SK-N-SH treated with all-trans-retinoic acid at 6 μM for 48 hours (cell line): ENCODE results near the gene SCRT2.

ENCODE experiments used
- ATAC-seq: fragments of 200-7000 bp; cut with Tn5 transposase; 3 replicates; pipeline ENCODE4 v1.9.1; 2020; ENCODE audit warnings: mild to moderate bottlenecking, moderate library complexity
- ARNTL ChIP-seq: fragments of 450-650 bp; formaldehyde crosslinking; IDR thresholded peaks from 2 replicates; pipeline ENCODE4 v1.5.0; 2020; ENCODE audit warnings: low read depth, mild to moderate bottlenecking, moderate library complexity, borderline replicate concordance
- BACH2 ChIP-seq: fragments of 250-450 bp; sonication (Bioruptor Pico); IDR thresholded peaks from 2 replicates; pipeline ENCODE4 v1.9.0; 2021; ENCODE audit warnings: mild to moderate bottlenecking, borderline replicate concordance
- CSDC2 ChIP-seq: fragments of 250-450 bp; sonication (Bioruptor Pico); IDR thresholded peaks from 2 replicates; pipeline ENCODE4 v1.5.0; 2020; ENCODE audit warnings: mild to moderate bottlenecking, moderate library complexity
- CSRNP3 ChIP-seq: fragments of 250-450 bp; sonication (Bioruptor Pico); IDR thresholded peaks from 2 replicates; pipeline ENCODE4 v1.5.1; 2021; ENCODE audit warnings: mild to moderate bottlenecking, moderate library complexity
- ESRRG ChIP-seq: fragments of 250-450 bp; sonication (Bioruptor Pico); IDR thresholded peaks from 2 replicates; pipeline ENCODE4 v1.6.1; 2021; ENCODE audit warnings: mild to moderate bottlenecking
- GLIS3 ChIP-seq: fragments of 250-450 bp; sonication (Bioruptor Pico); IDR thresholded peaks from 2 replicates; pipeline ENCODE4 v1.5.0; 2020; ENCODE audit warnings: mild to moderate bottlenecking, moderate library complexity
- PPARA ChIP-seq: fragments of 250-450 bp; sonication (Bioruptor Pico); IDR thresholded peaks from 2 replicates; pipeline ENCODE4 v1.5.0; 2020; ENCODE audit warnings: mild to moderate bottlenecking, borderline replicate concordance
- RARB ChIP-seq: fragments of 250-450 bp; sonication (Bioruptor Pico); IDR thresholded peaks from 2 replicates; pipeline ENCODE4 v1.8.0; 2021; ENCODE audit warnings: mild to moderate bottlenecking, moderate library complexity
- SNAI2 ChIP-seq: fragments of 250-450 bp; sonication (Bioruptor Pico); IDR thresholded peaks from 2 replicates; pipeline ENCODE4 v1.5.0; 2020; ENCODE audit warnings: mild to moderate bottlenecking, moderate library complexity
- TCF4 ChIP-seq: fragments of 250-450 bp; sonication (Bioruptor Pico); IDR thresholded peaks from 2 replicates; pipeline ENCODE4 v1.8.0; 2021; ENCODE audit warnings: mild to moderate bottlenecking, moderate library complexity, borderline replicate concordance
- TOX ChIP-seq: fragments of 250-450 bp; sonication (Bioruptor Pico); IDR thresholded peaks from 2 replicates; pipeline ENCODE4 v1.8.0; 2021; ENCODE audit warnings: mild to moderate bottlenecking, moderate library complexity, borderline replicate concordance
- TSHZ2 ChIP-seq: fragments of 250-450 bp; sonication (Bioruptor Pico); IDR thresholded peaks from 2 replicates; pipeline ENCODE4 v1.5.0; 2020; ENCODE audit warnings: mild to moderate bottlenecking, moderate library complexity
- ZC3H10 ChIP-seq: fragments of 250-450 bp; sonication (Bioruptor Pico); IDR thresholded peaks from 2 replicates; pipeline ENCODE4 v1.5.1; 2021; ENCODE audit warnings: mild to moderate bottlenecking, moderate library complexity
- ZFP3 ChIP-seq: fragments of 250-450 bp; sonication (Bioruptor Pico); IDR thresholded peaks from 2 replicates; pipeline ENCODE4 v1.5.0; 2020; ENCODE audit warnings: mild to moderate bottlenecking, moderate library complexity
- ZFP30 ChIP-seq: fragments of 450-650 bp; formaldehyde crosslinking; IDR thresholded peaks from 2 replicates; pipeline ENCODE4 v1.5.0; 2022; ENCODE audit warnings: mild to moderate bottlenecking, moderate library complexity
- ZNF565 ChIP-seq: fragments of 450-650 bp; formaldehyde crosslinking; conservative IDR thresholded peaks from 2 replicates; pipeline ENCODE4 v1.5.0; 2020; ENCODE audit warnings: low read depth, mild to moderate bottlenecking, moderate library complexity
- ZNF70 ChIP-seq: fragments of 450-650 bp; formaldehyde crosslinking; IDR thresholded peaks from 2 replicates; pipeline ENCODE4 v1.5.0; 2020; ENCODE audit warnings: mild to moderate bottlenecking, moderate library complexity
- ZNF8 ChIP-seq: fragments of 450-650 bp; formaldehyde crosslinking; IDR thresholded peaks from 2 replicates; pipeline ENCODE4 v1.5.0; 2020; ENCODE audit warnings: mild to moderate bottlenecking, moderate library complexity
- TF ChIP-seq, protein P1 (sequence below): fragments of 250-450 bp; sonication (Bioruptor Pico); IDR thresholded peaks from 2 replicates; pipeline ENCODE4 v1.8.0; 2021; ENCODE audit warnings: low read depth, mild to moderate bottlenecking, moderate library complexity, borderline replicate concordance
- TF ChIP-seq, protein P2 (sequence below): fragments of 250-450 bp; sonication (Bioruptor Pico); IDR thresholded peaks from 2 replicates; pipeline ENCODE4 v1.5.1; 2020; ENCODE audit warnings: low read depth, mild to moderate bottlenecking, moderate library complexity

SCRT2 gene

DNA sequence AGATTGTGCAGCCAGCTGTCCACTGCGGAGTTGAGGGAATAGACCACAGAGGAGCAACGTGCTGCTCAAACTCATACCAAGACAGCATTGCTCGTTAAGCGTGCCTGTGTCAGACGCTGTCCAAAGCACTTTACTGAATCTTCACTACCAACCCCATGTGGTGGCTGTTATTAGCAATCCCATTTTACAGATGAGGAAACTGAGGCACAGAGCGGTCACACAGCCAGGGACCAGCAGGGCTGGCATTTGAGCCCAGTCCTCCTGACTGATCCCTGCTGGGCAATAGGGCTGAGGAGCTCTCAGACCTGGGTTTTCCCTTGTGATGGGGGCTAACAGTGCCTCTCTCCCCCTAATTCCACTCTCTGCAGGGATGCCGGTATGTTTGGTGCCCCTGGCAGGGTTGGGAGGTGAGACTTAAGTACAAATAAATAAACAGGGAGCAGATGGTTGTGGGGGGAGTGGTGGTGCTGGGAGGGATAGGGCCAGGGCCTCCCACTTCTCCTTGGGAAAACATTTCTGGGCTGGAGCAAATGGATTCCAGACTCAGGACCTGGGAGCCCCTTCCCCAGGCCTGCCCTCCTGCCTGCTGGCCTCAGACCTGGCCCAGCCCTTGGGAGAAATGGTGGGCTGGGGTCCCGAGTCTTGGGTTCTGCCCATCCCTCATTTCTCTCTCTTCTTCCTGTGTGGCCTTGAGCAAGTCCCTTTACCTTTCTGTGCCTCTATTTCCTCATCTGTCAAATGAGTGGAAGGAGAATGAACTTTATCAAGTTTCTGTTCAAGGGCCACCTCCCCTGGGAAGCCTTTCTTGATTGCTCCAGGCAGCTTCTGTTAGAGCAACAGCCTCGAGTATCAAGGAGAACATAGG is 40.3 kb downstream of the SCRT2 start:
- no peak for TF ChIP-seq ZFP30
- no peak for TF ChIP-seq CSRNP3 (CRISPR knock-in tag)
- TF ChIP-seq, protein P1, sequence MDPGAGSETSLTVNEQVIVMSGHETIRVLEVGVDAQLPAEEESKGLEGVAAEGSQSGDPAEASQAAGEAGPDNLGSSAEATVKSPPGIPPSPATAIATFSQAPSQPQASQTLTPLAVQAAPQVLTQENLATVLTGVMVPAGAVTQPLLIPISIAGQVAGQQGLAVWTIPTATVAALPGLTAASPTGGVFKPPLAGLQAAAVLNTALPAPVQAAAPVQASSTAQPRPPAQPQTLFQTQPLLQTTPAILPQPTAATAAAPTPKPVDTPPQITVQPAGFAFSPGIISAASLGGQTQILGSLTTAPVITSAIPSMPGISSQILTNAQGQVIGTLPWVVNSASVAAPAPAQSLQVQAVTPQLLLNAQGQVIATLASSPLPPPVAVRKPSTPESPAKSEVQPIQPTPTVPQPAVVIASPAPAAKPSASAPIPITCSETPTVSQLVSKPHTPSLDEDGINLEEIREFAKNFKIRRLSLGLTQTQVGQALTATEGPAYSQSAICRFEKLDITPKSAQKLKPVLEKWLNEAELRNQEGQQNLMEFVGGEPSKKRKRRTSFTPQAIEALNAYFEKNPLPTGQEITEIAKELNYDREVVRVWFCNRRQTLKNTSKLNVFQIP (CRISPR knock-in tag), result no peak
- no peak for TF ChIP-seq TCF4
- TF ChIP-seq CSDC2 (CRISPR knock-in tag), result no peak
- TF ChIP-seq GLIS3, result no peak
- no peak for TF ChIP-seq TOX (CRISPR knock-in tag)
- no peak for TF ChIP-seq ZFP3 (CRISPR knock-in tag)
- TF ChIP-seq ZC3H10 (CRISPR knock-in tag), result no peak
- TF ChIP-seq TSHZ2, result no peak
- TF ChIP-seq RARB (CRISPR knock-in tag), result no peak
- TF ChIP-seq, protein P2, sequence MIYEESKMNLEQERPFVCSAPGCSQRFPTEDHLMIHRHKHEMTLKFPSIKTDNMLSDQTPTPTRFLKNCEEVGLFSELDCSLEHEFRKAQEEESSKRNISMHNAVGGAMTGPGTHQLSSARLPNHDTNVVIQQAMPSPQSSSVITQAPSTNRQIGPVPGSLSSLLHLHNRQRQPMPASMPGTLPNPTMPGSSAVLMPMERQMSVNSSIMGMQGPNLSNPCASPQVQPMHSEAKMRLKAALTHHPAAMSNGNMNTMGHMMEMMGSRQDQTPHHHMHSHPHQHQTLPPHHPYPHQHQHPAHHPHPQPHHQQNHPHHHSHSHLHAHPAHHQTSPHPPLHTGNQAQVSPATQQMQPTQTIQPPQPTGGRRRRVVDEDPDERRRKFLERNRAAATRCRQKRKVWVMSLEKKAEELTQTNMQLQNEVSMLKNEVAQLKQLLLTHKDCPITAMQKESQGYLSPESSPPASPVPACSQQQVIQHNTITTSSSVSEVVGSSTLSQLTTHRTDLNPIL (CRISPR knock-in tag), result no peak
- TF ChIP-seq SNAI2 (CRISPR knock-in tag), result no peak
- TF ChIP-seq ARNTL (CRISPR knock-in tag), result no peak
- no peak for TF ChIP-seq ESRRG (CRISPR knock-in tag)
- TF ChIP-seq ZNF70, result no peak
- no peak for ATAC-seq

GRCh38 chr20:634148-634925 is 41.3 kb downstream of the SCRT2 start:
- no peak; the same call in 2 of the 3 replicates for ATAC-seq

More at GRCh38 chr20:634148-634925, 41.3 kb downstream of the SCRT2 start:
- TF ChIP-seq BACH2 (no peak), SNAI2 (CRISPR knock-in tag) (no peak), ARNTL (CRISPR knock-in tag) (no peak), TCF4 (no peak), ZC3H10 (CRISPR knock-in tag) (no peak), CSRNP3 (CRISPR knock-in tag) (no peak), TSHZ2 (no peak), ZNF8 (CRISPR knock-in tag) (no peak), PPARA (CRISPR knock-in tag) (no peak), ZNF70 (no peak), ZNF565 (CRISPR knock-in tag) (no peak), ZFP3 (CRISPR knock-in tag) (no peak), ESRRG (CRISPR knock-in tag) (no peak), RARB (CRISPR knock-in tag) (no peak), ZFP30 (no peak), TOX (CRISPR knock-in tag) (no peak)
- TF ChIP-seq, protein P1 (CRISPR knock-in tag), result no peak
